ENCODE results near the gene ODAD4.
"Not testable (repeated sequence)": the region's sequence is repeated elsewhere in the genome, so short reads cannot be mapped to it uniquely, and the experiment has no call there.

Gene ODAD4

GRCh38 chr17:41909088-41909487, 21.3 kb upstream of the ODAD4 start:
- no peak for DNase-seq
- in situ Hi-C loops (cut with HindIII; ENCODE audit: low pct_ligation_motif_present, low pct_unique_long_range_greater_than_20kb, low sequenced_read_pairs): no loop called here

GRCh38 chr17:41910701-41911391, 19.6 kb upstream of the ODAD4 start:
- in situ Hi-C loops (cut with HindIII; ENCODE audit: low pct_ligation_motif_present, low pct_unique_long_range_greater_than_20kb, low sequenced_read_pairs): no loop called here
- peak; percentile 99 for DNase-seq

GRCh38 chr17:41912925-41913324, 17.5 kb upstream of the ODAD4 start:
- no peak for DNase-seq
- in situ Hi-C loops (cut with HindIII; ENCODE audit: low pct_ligation_motif_present, low pct_unique_long_range_greater_than_20kb, low sequenced_read_pairs): no loop called here

- DNase-seq: no peak
- in situ Hi-C loops (cut with HindIII; ENCODE audit: low pct_ligation_motif_present, low pct_unique_long_range_greater_than_20kb, low sequenced_read_pairs): no loop called here
Measured at GRCh38 chr17:41913798-41914197, 16.6 kb upstream of the ODAD4 start.

GRCh38 chr17:41914358-41914766, 16.1 kb upstream of the ODAD4 start:
- in situ Hi-C loops (cut with HindIII; ENCODE audit: low pct_ligation_motif_present, low pct_unique_long_range_greater_than_20kb, low sequenced_read_pairs): no loop called here
- DNase-seq: no peak

GRCh38 chr17:41915020-41915419, 15.4 kb upstream of the ODAD4 start:
- in situ Hi-C loops (cut with HindIII; ENCODE audit: low pct_ligation_motif_present, low pct_unique_long_range_greater_than_20kb, low sequenced_read_pairs): no loop called here
- DNase-seq: no peak

GRCh38 chr17:41915566-41915965, 14.9 kb upstream of the ODAD4 start:
- in situ Hi-C loops (cut with HindIII; ENCODE audit: low pct_ligation_motif_present, low pct_unique_long_range_greater_than_20kb, low sequenced_read_pairs): no loop called here
- DNase-seq: no peak

GRCh38 chr17:41917192-41917591, 13.2 kb upstream of the ODAD4 start:
- peak; percentile 52 for DNase-seq
- in situ Hi-C loops (cut with HindIII; ENCODE audit: low pct_ligation_motif_present, low pct_unique_long_range_greater_than_20kb, low sequenced_read_pairs): no loop called here

GRCh38 chr17:41917679-41918313, 12.6 kb upstream of the ODAD4 start:
- in situ Hi-C loops (cut with HindIII; ENCODE audit: low pct_ligation_motif_present, low pct_unique_long_range_greater_than_20kb, low sequenced_read_pairs): no loop called here

GRCh38 chr17:41918314-41919164, 11.9 kb upstream of the ODAD4 start, which contains the start of gene ACLY:
Gene ACLY (minus strand): TSS chr17:41918951. CDS start chr17:41913873, 5,078 bp downstream.
- DNase-seq: peak; percentile 99
- in situ Hi-C loops (cut with HindIII; ENCODE audit: low pct_ligation_motif_present, low pct_unique_long_range_greater_than_20kb, low sequenced_read_pairs): no loop called here

More at GRCh38 chr17:41917679-41918313, 12.6 kb upstream of the ODAD4 start:
- DNase-seq: peak; percentile 54

GRCh38 chr17:41919165-41919817, 11.1 kb upstream of the ODAD4 start:
- in situ Hi-C loops (cut with HindIII; ENCODE audit: low pct_ligation_motif_present, low pct_unique_long_range_greater_than_20kb, low sequenced_read_pairs): no loop called here
- peak; percentile 71 for DNase-seq

- in situ Hi-C loops (cut with HindIII; ENCODE audit: low pct_ligation_motif_present, low pct_unique_long_range_greater_than_20kb, low sequenced_read_pairs): no loop called here
Measured at GRCh38 chr17:41919840-41920579, 10.4 kb upstream of the ODAD4 start.

GRCh38 chr17:41920580-41920955, 9.8 kb upstream of the ODAD4 start:
- in situ Hi-C loops (cut with HindIII; ENCODE audit: low pct_ligation_motif_present, low pct_unique_long_range_greater_than_20kb, low sequenced_read_pairs): no loop called here

More at GRCh38 chr17:41919840-41920579, 10.4 kb upstream of the ODAD4 start:
- no peak for DNase-seq

GRCh38 chr17:41925991-41926590, 4.3 kb upstream of the ODAD4 start:
- in situ Hi-C loops (cut with HindIII; ENCODE audit: low pct_ligation_motif_present, low pct_unique_long_range_greater_than_20kb, low sequenced_read_pairs): no loop called here

More at GRCh38 chr17:41920580-41920955, 9.8 kb upstream of the ODAD4 start:
- no peak for DNase-seq

GRCh38 chr17:41928693-41929251, 1.6 kb upstream of the ODAD4 start:
- in situ Hi-C loops (cut with HindIII; ENCODE audit: low pct_ligation_motif_present, low pct_unique_long_range_greater_than_20kb, low sequenced_read_pairs): no loop called here
- DNase-seq: no peak

More at GRCh38 chr17:41925991-41926590, 4.3 kb upstream of the ODAD4 start:
- no peak for DNase-seq

GRCh38 chr17:41930833-41931156, 378 bp downstream of the ODAD4 start:
- in situ Hi-C loops (cut with HindIII; ENCODE audit: low pct_ligation_motif_present, low pct_unique_long_range_greater_than_20kb, low sequenced_read_pairs); DNase-seq: not testable (repeated sequence)

GRCh38 chr17:41931715-41932114, 1.3 kb downstream of the ODAD4 start:
- in situ Hi-C loops (cut with HindIII; ENCODE audit: low pct_ligation_motif_present, low pct_unique_long_range_greater_than_20kb, low sequenced_read_pairs); DNase-seq: not testable (repeated sequence)
